ENCODE measurements around the gene ABCE1. TPM values are rescaled to one million over a fixed set of nuclear protein-coding genes. Genes with fewer than 3 reads are reported as not detected.

The ABCE1 gene
- total RNA-seq, 2 experiments from 2014 or later = 108 to 111 TPM

- H3K4me2 ChIP-seq (ENCODE audit: low read length) = no peak overlapping the region
- H3K9me3 ChIP-seq (ENCODE audit: low read length) = no peaks in the 10 kb centered on the region
- no peak overlapping the region for H2AFZ ChIP-seq (ENCODE audit: low read length)
- peaks cover 93% of the 10 kb centered on the region for H3K36me3 ChIP-seq (ENCODE audit: insufficient read depth, low read length)
- no peaks in the 10 kb centered on the region for H3K4me1 ChIP-seq (ENCODE audit: insufficient read depth, low read length, poor library complexity, severe bottlenecking)
- ChIA-PET POLR2A (interaction anchor here (0.8 to 2.1 kb wide), 3 partner anchors 8 to 11 kb away, joined by 3 to 9 read pairs (median 3); no protein-coding TSS in a partner anchor), CTCF (ENCODE audit: unreplicated experiment) (no interaction called here)
- H3K9me2 ChIP-seq (ENCODE audit: insufficient read depth, low read length) = no peaks in the 10 kb centered on the region
- H3K27ac ChIP-seq (ENCODE audit: low read depth, low read length, poor library complexity, severe bottlenecking) = no peak overlapping the region
- H3K4me3 ChIP-seq (ENCODE audit: low read depth, low read length, poor library complexity, severe bottlenecking) = no peak overlapping the region
- no TSS peak for BruUV-seq (replicated peaks)
- intact Hi-C loops (cut with micrococcal nuclease; ENCODE audit: unreplicated experiment) = no loop called here
- H4K20me1 ChIP-seq (ENCODE audit: insufficient read depth, low read length) = no peaks in the 10 kb centered on the region
- DNase-seq (ENCODE audit: low spot score) = no peak
- peaks cover 55% of the 10 kb centered on the region for H3K79me2 ChIP-seq (ENCODE audit: insufficient read depth, low read depth, low read length)
- no peak for TF ChIP-seq EZH2phosphoT487 (IDR thresholded peaks at IDR 0.05; ENCODE audit: borderline replicate concordance, low read depth, low read length)
- TF ChIP-seq CTCF (conservative IDR thresholded peaks at IDR 0.05; ENCODE audit: low read length) = no peak
Measured at GRCh38 chr4:145167887-145168286, 69.8 kb downstream of the ABCE1 start.

GRCh38 chr4:145168581-145169187, 70.6 kb downstream of the ABCE1 start:
- Histone ChIP-seq H3K4me3 (ENCODE audit: low read depth, low read length, poor library complexity, severe bottlenecking) (no peak overlapping the region), H4K20me1 (ENCODE audit: insufficient read depth, low read length) (no peaks in the 10 kb centered on the region), H3K4me2 (ENCODE audit: low read length) (no peak overlapping the region), H3K36me3 (ENCODE audit: insufficient read depth, low read length) (peaks cover 93% of the 10 kb centered on the region), H3K9me3 (ENCODE audit: low read length) (no peaks in the 10 kb centered on the region), H3K27ac (ENCODE audit: low read depth, low read length, poor library complexity, severe bottlenecking) (no peak overlapping the region), H3K4me1 (ENCODE audit: insufficient read depth, low read length, poor library complexity, severe bottlenecking) (no peaks in the 10 kb centered on the region), H3K9me2 (ENCODE audit: insufficient read depth, low read length) (no peaks in the 10 kb centered on the region), H2AFZ (ENCODE audit: low read length) (no peak overlapping the region), H3K79me2 (ENCODE audit: insufficient read depth, low read depth, low read length) (peaks cover 63% of the 10 kb centered on the region)
- no peak for TF ChIP-seq CTCF (conservative IDR thresholded peaks at IDR 0.05; ENCODE audit: low read length)
- TF ChIP-seq EZH2phosphoT487 (IDR thresholded peaks at IDR 0.05; ENCODE audit: borderline replicate concordance, low read depth, low read length) = no peak
- POLR2A ChIA-PET = interaction anchor here (0.8 to 2.1 kb wide), 2 partner anchors 9 to 10 kb away, joined by 3 to 9 read pairs; no protein-coding TSS in a partner anchor
- CTCF ChIA-PET (ENCODE audit: unreplicated experiment) = no interaction called here
- BruUV-seq (replicated peaks) = no TSS peak
- DNase-seq (ENCODE audit: low spot score) = no peak
- intact Hi-C loops (cut with micrococcal nuclease; ENCODE audit: unreplicated experiment) = no loop called here

GRCh38 chr4:145170223-145170622, 72.1 kb downstream of the ABCE1 start:
- TF ChIP-seq EZH2phosphoT487 (IDR thresholded peaks at IDR 0.05; ENCODE audit: borderline replicate concordance, low read depth, low read length) = no peak
- no peak for TF ChIP-seq CTCF (conservative IDR thresholded peaks at IDR 0.05; ENCODE audit: low read length)
- Histone ChIP-seq H3K27ac (ENCODE audit: low read depth, low read length, poor library complexity, severe bottlenecking) (no peak overlapping the region), H3K4me3 (ENCODE audit: low read depth, low read length, poor library complexity, severe bottlenecking) (no peak overlapping the region), H3K4me1 (ENCODE audit: insufficient read depth, low read length, poor library complexity, severe bottlenecking) (no peaks in the 10 kb centered on the region), H3K36me3 (ENCODE audit: insufficient read depth, low read length) (peaks cover 93% of the 10 kb centered on the region), H3K9me3 (ENCODE audit: low read length) (no peaks in the 10 kb centered on the region), H4K20me1 (ENCODE audit: insufficient read depth, low read length) (no peaks in the 10 kb centered on the region), H3K4me2 (ENCODE audit: low read length) (no peak overlapping the region), H3K9me2 (ENCODE audit: insufficient read depth, low read length) (no peaks in the 10 kb centered on the region), H2AFZ (ENCODE audit: low read length) (no peak overlapping the region), H3K79me2 (ENCODE audit: insufficient read depth, low read depth, low read length) (peaks cover 78% of the 10 kb centered on the region)
- CTCF ChIA-PET (ENCODE audit: unreplicated experiment) = no interaction called here
- DNase-seq (ENCODE audit: low spot score) = no peak
- BruUV-seq (replicated peaks) = no TSS peak
- POLR2A ChIA-PET = interaction anchor here (0.7 to 1.1 kb wide), 5 partner anchors 10 to 32 kb away, joined by 3 read pairs; no protein-coding TSS in a partner anchor
- intact Hi-C loops (cut with micrococcal nuclease; ENCODE audit: unreplicated experiment) = no loop called here

All from OCI-LY7 (cell line).